ENCODE measurements around the gene ATCAY. TPM values are rescaled to one million over a fixed set of nuclear protein-coding genes. Genes with fewer than 3 reads are reported as not detected.
"Not testable (repeated sequence)": the region's sequence is repeated elsewhere in the genome, so short reads cannot be mapped to it uniquely, and the experiment has no call there.

The ATCAY gene
- total RNA-seq, 4 donors from 2014 or later, result not detected

DNA sequence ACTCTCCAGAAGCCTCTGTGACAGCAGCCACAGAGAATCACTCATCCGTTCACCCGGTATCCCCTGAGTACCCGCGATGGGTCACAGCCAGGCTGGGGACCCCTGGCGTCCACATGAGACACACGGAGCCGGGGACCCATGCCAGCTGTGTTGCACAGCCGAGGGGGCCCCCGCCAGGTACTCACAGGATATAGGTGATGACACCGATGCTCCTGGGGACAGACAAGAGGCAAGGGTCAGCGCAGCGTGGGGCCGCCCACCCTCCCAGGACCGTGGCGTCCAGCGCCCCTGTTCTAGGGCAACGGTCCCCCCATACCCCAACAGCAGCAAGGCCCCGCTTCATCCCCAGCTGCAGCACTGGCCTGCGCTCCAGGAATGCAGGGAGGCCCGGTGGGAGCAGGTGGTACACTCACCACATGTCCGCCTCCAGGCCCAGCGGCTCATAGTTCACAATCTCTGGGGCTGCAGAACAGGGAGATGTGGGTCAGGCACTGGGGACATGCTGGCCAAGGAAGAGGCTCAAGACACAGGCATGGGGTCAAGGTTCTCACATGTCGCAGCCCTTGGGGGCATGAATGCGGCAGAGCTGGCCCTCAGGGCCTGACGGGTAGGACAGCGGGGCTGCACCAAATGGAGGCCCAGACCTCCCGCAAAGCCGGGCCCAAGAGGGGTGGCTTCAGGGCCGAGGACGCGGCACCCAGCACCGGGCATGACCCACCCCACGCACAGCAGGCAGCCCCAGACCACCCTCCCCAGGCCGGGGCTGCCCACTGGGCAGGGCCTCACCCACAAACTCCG lies 83.2 kb downstream of the ATCAY start:
- DNase-seq, result no peak
- 80 to 93% methylated on average over 1 to 14 of the region's 35 CpGs for WGBS, 2 donors

DNA sequence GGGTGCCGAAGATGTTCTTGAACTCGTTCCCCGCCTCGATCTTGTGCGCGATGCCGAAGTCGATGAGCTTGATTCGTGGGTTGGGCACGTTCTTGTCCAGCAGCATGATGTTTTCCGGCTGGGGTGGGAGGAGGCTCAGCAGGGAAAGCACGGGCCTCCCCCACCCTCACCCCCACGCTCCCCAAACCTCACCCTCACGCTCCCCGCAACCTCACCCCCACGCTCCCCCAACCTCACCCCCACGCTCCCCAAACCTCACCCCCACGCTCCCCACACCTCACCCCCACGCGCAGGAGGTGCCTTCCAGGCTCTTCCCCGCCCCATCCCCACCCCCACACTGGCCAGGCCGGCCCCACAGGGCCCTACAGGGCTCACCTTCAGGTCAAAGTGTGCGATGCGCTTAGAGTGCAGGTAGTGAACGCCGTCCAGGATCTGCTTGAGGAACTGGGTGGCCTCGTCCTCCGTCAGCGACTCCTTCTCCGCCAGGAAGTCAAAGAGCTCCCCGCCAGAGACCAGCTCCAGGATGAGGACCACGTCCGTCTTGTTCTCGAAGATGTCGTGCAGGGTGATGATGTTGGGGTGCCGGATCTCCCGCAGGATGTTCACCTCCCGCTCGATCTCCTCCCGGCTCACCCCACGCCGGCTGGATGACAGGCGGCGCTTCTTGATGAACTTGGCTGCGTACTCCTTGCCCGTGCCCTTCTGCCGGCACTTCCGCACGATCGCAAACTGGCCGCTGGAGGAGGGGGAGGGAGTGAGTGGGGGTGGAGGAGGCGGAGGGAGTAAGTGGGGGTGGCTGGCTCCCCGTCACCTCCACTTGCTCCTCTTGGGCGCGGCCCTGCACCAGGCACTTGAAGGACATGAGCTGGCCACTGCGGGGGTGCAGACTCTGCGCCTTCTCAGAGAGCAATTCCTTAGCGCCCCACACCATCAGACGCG lies 84.0 kb downstream of the ATCAY start:
- Histone ChIP-seq H3K9me3 (no peaks in the 10 kb centered on the region), H3K4me1 (peaks cover 10 to 41% (median 33%) of the 10 kb centered on the region in 3 donors), H3K4me3 (no peak overlapping the region), H3K27ac (peak overlapping the region in 2 of 4 donors; percentile 5 to 6), H3K27me3 (no peaks in the 10 kb centered on the region), H3K36me3 (peaks cover 36 to 91% (median 51%) of the 10 kb centered on the region in 3 donors)
- WGBS, 2 donors, result 89 to 94% methylated on average over 15 to 22 of the region's 60 CpGs
- DNase-seq, result no peak
- TF ChIP-seq, protein P1, sequence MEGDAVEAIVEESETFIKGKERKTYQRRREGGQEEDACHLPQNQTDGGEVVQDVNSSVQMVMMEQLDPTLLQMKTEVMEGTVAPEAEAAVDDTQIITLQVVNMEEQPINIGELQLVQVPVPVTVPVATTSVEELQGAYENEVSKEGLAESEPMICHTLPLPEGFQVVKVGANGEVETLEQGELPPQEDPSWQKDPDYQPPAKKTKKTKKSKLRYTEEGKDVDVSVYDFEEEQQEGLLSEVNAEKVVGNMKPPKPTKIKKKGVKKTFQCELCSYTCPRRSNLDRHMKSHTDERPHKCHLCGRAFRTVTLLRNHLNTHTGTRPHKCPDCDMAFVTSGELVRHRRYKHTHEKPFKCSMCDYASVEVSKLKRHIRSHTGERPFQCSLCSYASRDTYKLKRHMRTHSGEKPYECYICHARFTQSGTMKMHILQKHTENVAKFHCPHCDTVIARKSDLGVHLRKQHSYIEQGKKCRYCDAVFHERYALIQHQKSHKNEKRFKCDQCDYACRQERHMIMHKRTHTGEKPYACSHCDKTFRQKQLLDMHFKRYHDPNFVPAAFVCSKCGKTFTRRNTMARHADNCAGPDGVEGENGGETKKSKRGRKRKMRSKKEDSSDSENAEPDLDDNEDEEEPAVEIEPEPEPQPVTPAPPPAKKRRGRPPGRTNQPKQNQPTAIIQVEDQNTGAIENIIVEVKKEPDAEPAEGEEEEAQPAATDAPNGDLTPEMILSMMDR (IDR thresholded peaks at IDR 0.05), result no peak
- intact Hi-C loops (cut with DNase I), result no loop called here

More for the DNA sequence above, 83.2 kb downstream of the ATCAY start:
- intact Hi-C loops (cut with DNase I), result no loop called here
- Histone ChIP-seq H3K27ac (no peak overlapping the region), H3K9me3 (no peaks in the 10 kb centered on the region), H3K27me3 (no peaks in the 10 kb centered on the region), H3K4me1 (peaks cover 4 to 33% (median 25%) of the 10 kb centered on the region in 3 donors), H3K4me3 (no peak overlapping the region), H3K36me3 (peaks cover 45 to 100% (median 60%) of the 10 kb centered on the region in 3 donors)
- TF ChIP-seq, protein P1 (IDR thresholded peaks at IDR 0.05), result no peak
- no peak for TF ChIP-seq POLR2A (IDR thresholded peaks at IDR 0.05)

DNA sequence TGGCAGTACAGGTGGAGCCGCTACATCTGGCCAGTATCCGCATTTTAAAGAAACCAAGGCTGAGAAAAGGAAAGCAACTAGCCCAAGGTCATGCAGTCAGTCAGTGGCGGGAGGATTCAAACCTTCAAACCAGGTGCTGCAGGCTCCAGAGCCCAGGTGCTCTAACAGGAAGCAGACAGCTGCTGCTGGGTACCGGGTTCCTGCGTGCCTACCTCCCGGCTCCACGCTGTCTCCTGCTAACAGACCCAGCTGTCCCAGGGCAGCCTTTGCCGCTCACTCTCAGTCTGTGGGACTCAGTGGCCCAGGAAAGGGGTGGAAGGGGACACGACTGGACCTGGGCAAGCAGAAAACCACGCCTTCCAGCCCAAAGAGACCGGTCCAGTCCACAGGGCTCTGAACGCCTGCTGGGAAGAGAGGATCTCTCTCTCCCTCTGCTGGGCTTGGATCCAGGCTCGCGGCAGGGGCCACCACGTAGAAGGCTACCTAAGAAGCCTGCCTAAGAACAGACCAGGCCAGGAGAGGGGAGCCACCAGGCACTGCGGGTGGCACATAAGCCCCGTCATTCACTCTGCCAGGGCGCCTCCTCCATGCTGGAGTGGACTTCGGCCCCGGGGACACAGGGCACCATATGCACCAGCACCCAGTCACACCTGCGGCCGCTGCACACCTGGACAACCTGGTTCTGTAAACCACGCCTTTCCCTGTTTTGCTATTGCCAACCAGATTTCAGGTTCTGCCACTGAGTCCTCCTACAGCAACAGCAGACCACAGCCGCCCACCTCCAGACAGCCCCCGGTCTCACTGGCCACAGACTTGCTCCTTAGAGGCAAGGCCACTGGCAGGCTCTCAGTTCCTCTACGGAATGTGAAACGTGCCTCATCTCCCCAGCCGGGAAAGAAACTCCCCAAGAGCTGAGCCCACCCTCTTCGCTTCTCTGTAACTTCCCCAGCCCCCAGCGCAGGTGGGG lies 85.8 kb downstream of the ATCAY start:
- TF ChIP-seq, protein P1 (IDR thresholded peaks at IDR 0.05), result no peak
- TF ChIP-seq POLR2A (IDR thresholded peaks at IDR 0.05), result no peak
- WGBS, 2 donors, result 64 to 84% methylated on average over 10 to 11 of the region's 30 CpGs
- intact Hi-C loops (cut with DNase I), result no loop called here
- Histone ChIP-seq H3K27me3 (no peaks in the 10 kb centered on the region), H3K9me3 (no peaks in the 10 kb centered on the region), H3K36me3 (peaks cover 20 to 73% (median 36%) of the 10 kb centered on the region in 3 donors), H3K4me1 (peaks cover 16 to 55% (median 42%) of the 10 kb centered on the region in 3 donors), H3K27ac (peak overlapping the region; percentile 2 to 99 (median 98)), H3K4me3 (no peak overlapping the region)
- DNase-seq, result no peak

DNA sequence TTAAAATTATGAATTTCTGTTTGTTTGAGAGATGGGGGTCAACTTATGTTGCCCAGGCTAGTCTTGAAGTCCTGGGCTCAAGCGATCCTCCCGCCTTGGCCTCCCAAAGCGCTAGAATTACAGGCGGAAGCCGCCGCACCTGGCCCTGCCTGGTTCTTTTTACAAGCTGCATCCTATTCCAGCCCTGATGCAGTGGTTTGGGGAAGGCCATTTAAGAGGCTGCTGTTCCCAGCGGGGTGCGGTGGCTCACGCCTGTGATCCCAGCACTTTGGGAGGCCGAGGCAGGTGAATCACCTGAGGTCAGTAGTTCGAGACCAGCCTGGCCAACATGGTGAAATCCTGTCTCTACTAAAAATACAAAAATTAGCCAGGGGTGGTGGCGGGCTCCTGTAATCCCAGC lies 87.5 kb downstream of the ATCAY start:
- Histone ChIP-seq H3K36me3 (peaks cover 9 to 62% (median 25%) of the 10 kb centered on the region in 3 donors), H3K4me3 (peak overlapping the region in 1 of 4 donors; percentile 100)
- DNase-seq, result not testable (repeated sequence)

More for the DNA sequence above, 87.5 kb downstream of the ATCAY start:
- Histone ChIP-seq H3K4me1 (peaks cover 16 to 61% (median 45%) of the 10 kb centered on the region in 3 donors), H3K27ac (peak overlapping the region; percentile 96 to 99 (median 98))
- intact Hi-C loops (cut with DNase I); H3K9me3 ChIP-seq; H3K27me3 ChIP-seq: not testable (repeated sequence)
- WGBS, 2 donors, result 84 to 90% methylated on average over 4 to 7 of the region's 12 CpGs

Data from esophagus squamous epithelium (tissue), 5 donors.